ENCODE data around the gene TCF21. TPM values are rescaled to one million over a fixed set of nuclear protein-coding genes. Genes with fewer than 3 reads are reported as not detected.

The TCF21 gene
- total RNA-seq, 1 donor from 2014 or later: not detected

DNA sequence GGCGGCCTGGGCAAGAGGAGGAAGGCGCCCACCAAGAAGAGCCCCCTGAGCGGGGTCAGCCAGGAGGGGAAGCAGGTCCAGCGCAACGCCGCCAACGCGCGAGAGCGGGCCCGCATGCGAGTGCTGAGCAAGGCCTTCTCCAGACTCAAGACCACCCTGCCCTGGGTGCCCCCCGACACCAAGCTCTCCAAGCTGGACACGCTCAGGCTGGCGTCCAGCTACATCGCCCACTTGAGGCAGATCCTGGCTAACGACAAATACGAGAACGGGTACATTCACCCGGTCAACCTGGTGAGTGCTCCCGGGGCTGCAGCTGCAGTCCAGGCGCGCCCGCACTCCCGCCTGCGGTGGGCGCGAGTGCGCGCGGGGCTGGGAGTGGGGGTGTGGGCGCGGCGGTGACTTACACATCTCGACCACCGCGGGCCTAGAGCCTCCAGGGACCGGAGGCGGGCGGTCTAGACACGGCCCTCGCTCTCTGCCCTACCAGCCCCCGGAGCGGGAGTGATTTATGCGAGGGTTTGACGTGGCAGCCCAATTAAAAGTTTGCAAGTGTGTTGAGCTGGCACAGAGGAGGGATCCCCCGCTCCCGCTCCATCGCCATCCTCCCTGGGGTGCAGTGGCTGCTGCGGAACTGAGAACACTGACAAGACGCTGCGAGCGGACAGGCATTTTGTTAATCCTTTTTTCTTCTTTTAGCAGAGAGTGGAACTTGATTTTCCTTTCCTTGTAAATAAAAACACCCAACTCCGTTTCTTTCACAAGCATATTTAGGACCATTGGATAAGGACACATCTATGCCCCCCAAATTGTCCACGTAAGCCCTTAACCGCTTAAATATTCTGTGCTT is 867 bp downstream of the TCF21 start:
- peak overlapping the region; percentile 85 for H3K4me3 Mint-ChIP-seq (ENCODE audit: unreplicated experiment)
- no peaks in the 10 kb centered on the region for H3K9me3 Mint-ChIP-seq (ENCODE audit: unreplicated experiment)
- peaks cover 29% of the 10 kb centered on the region for H3K4me1 Mint-ChIP-seq (ENCODE audit: unreplicated experiment)
- TF ChIP-seq, protein P1, sequence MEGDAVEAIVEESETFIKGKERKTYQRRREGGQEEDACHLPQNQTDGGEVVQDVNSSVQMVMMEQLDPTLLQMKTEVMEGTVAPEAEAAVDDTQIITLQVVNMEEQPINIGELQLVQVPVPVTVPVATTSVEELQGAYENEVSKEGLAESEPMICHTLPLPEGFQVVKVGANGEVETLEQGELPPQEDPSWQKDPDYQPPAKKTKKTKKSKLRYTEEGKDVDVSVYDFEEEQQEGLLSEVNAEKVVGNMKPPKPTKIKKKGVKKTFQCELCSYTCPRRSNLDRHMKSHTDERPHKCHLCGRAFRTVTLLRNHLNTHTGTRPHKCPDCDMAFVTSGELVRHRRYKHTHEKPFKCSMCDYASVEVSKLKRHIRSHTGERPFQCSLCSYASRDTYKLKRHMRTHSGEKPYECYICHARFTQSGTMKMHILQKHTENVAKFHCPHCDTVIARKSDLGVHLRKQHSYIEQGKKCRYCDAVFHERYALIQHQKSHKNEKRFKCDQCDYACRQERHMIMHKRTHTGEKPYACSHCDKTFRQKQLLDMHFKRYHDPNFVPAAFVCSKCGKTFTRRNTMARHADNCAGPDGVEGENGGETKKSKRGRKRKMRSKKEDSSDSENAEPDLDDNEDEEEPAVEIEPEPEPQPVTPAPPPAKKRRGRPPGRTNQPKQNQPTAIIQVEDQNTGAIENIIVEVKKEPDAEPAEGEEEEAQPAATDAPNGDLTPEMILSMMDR (IDR thresholded peaks at IDR 0.05; ENCODE audit: unreplicated experiment): no peak
- no peak overlapping the region for H3K27ac Mint-ChIP-seq (ENCODE audit: unreplicated experiment)
- peaks cover 31% of the 10 kb centered on the region for H3K27me3 Mint-ChIP-seq (ENCODE audit: unreplicated experiment)
- DNase-seq (ENCODE audit: low spot score): peak; percentile 36
- no peaks in the 10 kb centered on the region for H3K36me3 Mint-ChIP-seq (ENCODE audit: low read depth, unreplicated experiment)

DNA sequence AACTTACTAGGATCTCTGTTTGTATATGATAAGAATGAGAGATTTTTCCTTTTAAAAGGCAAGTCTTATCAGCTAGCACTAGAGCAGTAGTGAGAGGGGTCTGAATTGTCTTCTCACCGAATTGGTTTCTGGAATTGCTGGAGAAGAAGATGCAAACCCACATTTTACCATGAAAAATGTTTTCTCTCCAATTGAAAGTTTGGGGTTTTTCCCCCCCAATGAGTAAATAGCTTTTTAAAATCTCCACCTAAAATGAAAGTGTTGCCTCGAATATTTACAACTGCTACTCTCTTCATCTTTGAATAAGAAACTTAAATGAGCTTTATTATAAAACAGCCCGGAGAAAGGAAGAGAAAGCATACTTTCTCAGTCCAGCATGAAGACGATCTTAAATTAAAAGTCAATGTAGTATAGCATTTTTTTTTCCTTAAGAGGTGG is 1.8 kb downstream of the TCF21 start:
- no peak for DNase-seq (ENCODE audit: low spot score)
- peak overlapping the region; percentile 74 for H3K4me3 Mint-ChIP-seq (ENCODE audit: unreplicated experiment)
- H3K27ac Mint-ChIP-seq (ENCODE audit: unreplicated experiment): no peak overlapping the region
- peaks cover 35% of the 10 kb centered on the region for H3K27me3 Mint-ChIP-seq (ENCODE audit: unreplicated experiment)
- H3K36me3 Mint-ChIP-seq (ENCODE audit: low read depth, unreplicated experiment): no peaks in the 10 kb centered on the region
- H3K9me3 Mint-ChIP-seq (ENCODE audit: unreplicated experiment): no peaks in the 10 kb centered on the region
- TF ChIP-seq, protein P1 (IDR thresholded peaks at IDR 0.05; ENCODE audit: unreplicated experiment): no peak
- H3K4me1 Mint-ChIP-seq (ENCODE audit: unreplicated experiment): peaks cover 29% of the 10 kb centered on the region

DNA sequence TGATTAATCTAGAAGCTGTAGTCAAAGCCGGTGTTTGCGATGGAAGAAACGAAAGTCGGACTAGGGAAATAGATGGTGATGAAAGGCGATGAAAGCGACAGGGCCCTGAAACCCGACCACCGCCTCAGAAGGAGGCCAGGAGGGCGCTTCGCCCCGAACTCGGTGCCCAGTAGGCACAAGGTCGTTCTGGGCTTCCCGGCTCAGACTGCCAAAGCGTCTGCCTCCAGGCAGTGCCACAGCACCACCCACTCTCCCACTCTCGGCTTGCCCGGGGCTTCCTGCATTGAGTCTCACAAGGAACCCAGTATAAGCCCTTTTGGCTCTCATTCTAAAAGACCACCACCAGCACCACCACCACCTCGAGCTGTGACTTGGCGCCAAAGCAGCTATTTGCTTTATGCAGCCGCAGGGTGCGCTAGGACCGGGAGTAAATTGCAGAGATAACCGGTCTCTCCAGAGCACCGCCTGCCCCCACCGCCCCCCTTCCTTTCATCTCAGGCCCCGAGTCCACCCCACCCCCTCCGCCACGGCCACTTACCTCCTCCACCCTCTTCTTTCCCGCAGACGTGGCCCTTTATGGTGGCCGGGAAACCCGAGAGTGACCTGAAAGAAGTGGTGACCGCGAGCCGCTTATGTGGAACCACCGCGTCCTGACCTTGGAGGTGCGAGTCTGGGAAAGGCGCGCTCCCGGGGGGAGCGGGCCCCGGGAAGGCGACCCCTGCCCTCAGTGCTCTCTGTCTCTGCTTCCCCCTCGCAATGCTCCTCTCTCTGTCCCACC is 2.4 kb downstream of the TCF21 start:
- DNase-seq (ENCODE audit: low spot score): peak; percentile 21
- no peak overlapping the region for H3K27ac Mint-ChIP-seq (ENCODE audit: unreplicated experiment)
- no peaks in the 10 kb centered on the region for H3K36me3 Mint-ChIP-seq (ENCODE audit: low read depth, unreplicated experiment)
- peaks cover 31% of the 10 kb centered on the region for H3K4me1 Mint-ChIP-seq (ENCODE audit: unreplicated experiment)
- TF ChIP-seq, protein P1 (IDR thresholded peaks at IDR 0.05; ENCODE audit: unreplicated experiment): no peak
- H3K27me3 Mint-ChIP-seq (ENCODE audit: unreplicated experiment): peaks cover 37% of the 10 kb centered on the region
- H3K4me3 Mint-ChIP-seq (ENCODE audit: unreplicated experiment): peak overlapping the region; percentile 74
- H3K9me3 Mint-ChIP-seq (ENCODE audit: unreplicated experiment): no peaks in the 10 kb centered on the region

DNA sequence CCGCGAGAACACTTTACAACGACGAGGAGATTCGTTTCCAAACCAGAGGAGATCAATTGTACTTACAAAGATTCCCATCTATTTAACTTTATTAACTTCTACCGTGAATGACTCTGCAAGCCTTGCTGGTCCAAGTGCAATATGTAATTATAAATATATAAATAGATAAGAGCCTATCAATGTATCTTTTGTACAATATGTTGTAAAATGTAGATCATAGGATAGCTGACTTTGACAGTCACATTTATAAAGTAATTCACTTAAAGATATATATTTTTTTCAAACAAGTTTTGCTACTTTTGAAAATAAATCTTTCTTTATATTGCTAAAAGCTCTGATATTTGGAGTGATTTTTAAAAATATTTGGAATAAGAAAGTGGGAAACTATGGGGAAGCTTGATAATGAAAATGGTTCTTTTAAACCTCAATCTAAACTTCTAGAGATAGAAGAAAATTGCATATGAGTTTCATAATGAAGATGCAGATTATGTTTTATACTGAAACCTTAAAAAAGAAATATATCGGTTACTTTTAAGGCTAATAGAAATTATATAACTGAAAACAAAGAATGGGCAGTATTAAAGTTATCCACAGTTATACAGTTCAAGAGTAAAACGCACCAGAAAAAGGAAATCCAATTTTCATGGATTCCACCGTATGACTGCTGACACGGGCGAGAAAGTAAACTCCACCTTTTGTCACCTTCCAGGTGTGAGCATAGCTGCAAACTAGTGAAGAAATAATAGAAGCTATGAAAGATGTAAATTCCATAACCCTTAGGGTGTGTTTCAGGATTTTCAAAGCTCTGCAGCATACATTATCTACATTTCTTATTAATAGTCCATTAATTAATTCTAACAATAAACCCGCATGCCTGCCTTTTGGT is 3.3 kb downstream of the TCF21 start:
- Mint-ChIP-seq H3K4me3 (ENCODE audit: unreplicated experiment) (peak overlapping the region; percentile 8), H3K36me3 (ENCODE audit: low read depth, unreplicated experiment) (no peaks in the 10 kb centered on the region), H3K27me3 (ENCODE audit: unreplicated experiment) (peaks cover 41% of the 10 kb centered on the region), H3K27ac (ENCODE audit: unreplicated experiment) (no peak overlapping the region), H3K4me1 (ENCODE audit: unreplicated experiment) (peaks cover 31% of the 10 kb centered on the region), H3K9me3 (ENCODE audit: unreplicated experiment) (no peaks in the 10 kb centered on the region)
- no peak for DNase-seq (ENCODE audit: low spot score)
- TF ChIP-seq, protein P1 (IDR thresholded peaks at IDR 0.05; ENCODE audit: unreplicated experiment): no peak
